Activated CD8-positive, alpha-beta memory T cell treated with anti-CD3 and anti-CD28 coated beads, Interleukin-2, amount 50 U/mL, for 1 hour (primary cell): ENCODE results near the gene PTPRD.

Source experiments
- DNase-seq: peaks from one replicate; pipeline ENCODE4 v3.0.0-alpha.2; 2020; ENCODE audit errors: extremely low read depth

PTPRD gene

DNA sequence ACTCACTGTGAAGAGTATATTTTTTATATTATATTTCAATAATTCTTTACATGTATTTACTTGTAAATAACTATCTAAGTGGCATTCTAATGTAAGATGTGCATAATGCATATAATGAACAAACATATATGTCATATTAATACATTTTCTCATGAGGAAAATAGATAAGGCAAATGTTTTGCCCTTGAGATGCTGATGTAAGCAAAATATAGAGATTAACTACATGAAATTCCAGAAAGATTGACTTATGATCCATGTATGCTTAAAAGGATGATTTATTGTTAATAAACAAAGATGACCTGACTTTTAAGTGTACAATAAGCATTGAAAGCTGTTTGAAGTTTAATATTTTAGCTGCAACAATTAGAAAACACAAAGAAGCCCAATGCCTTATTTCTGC lies 559.9 kb downstream of the PTPRD start:
- DNase-seq, result no peak

- DNase-seq, result no peak
Observed at GRCh38 chr9:10052181-10052580, 560.6 kb downstream of the PTPRD start.

- DNase-seq, result no peak
Observed at GRCh38 chr9:10050016-10050415, 562.8 kb downstream of the PTPRD start.

GRCh38 chr9:10048994-10049393 lies 563.8 kb downstream of the PTPRD start:
- DNase-seq, result no peak

- DNase-seq, result no peak
Observed at GRCh38 chr9:10045598-10045997, 567.2 kb downstream of the PTPRD start.

DNA sequence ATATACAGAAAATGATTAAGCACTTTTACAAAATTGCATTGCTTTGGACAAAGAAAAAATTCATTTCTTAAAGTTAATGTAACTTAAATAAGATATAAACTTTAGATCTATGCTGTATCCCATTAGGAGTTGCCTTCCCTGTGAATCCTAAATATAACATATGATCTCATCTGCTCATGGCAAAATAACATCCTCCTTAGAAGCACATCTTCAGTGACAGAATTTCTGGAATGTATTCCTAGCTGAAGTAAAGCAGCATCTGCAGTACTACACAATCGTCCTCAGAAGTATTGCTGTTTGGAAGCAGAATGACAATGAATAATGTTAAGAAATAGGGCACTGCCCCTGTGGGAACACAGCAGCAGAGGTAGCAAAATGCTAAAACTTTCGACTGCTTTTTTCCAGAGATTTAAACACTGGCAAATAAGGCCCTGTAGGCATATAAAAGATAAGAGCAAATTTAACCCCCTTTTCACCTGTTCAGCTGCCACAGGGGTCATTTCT lies 571.0 kb downstream of the PTPRD start:
- DNase-seq, result no peak

GRCh38 chr9:10036095-10036494 lies 576.7 kb downstream of the PTPRD start:
- DNase-seq, result no peak

- DNase-seq, result no peak
Observed at GRCh38 chr9:10032166-10032565, 580.6 kb downstream of the PTPRD start.

DNA sequence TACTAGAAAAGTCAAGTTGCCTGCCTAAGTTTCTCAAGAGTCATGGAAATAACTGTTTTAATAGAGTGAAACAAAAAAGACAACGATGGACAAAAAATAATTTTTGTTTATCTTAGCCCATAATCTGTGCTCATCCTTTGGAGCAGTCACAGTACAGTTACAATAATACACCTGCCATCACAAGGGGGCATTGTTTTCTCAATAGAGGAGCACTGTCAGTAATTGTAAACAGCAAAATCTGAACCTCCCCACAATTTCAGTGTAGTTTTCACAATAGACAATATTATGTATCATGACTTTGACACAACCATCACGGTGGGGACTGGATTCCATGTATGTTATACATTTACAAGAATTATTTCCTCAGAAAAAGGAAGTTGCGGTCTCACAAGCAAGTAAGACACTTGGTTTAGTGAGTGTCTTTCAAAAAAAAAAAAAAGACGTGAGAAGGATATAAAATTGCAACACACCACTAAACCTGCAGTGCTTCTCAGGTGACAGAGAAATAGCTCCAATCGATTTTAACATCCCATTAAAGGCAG lies 586.3 kb downstream of the PTPRD start:
- DNase-seq, result no peak

DNA sequence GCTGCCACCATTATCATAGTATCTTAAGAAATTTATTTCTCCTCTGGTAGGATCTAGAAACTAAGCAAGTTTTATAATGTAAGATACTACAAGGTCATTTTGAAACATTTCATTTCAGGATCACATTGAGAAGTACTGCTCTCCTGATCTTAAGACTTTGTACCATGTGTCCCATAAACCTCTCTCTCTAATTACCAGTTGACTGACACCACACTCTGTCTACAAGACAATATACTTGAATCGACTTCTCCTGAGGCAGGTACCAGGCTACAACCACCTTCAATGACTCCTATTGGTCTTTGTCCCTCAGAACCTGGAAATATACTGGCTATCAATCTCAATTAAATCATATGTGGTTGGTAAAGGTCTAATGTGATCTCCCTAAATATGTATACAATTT lies 597.0 kb downstream of the PTPRD start:
- DNase-seq, result no peak

DNA sequence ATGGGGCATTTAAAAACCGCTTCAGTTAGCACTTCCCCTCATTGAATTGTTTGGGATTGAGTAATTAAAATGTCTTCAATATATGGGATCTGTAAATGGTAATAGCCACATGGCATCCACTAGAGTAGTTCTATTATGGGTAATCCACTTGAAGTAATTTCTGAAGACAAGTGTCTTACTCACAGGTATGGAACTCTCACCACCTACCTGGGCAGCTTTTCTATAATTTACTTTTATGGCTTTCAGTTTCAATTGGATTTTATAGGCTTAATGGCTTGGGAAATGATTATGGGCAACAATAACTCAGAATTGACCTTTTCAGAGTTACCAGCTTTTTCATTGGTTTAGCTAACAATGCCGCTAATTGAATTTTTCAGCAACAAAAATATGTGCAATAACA lies 597.9 kb downstream of the PTPRD start:
- DNase-seq, result no peak

GRCh38 chr9:10009401-10009800 lies 603.4 kb downstream of the PTPRD start:
- DNase-seq, result no peak

- no peak for DNase-seq
Observed at GRCh38 chr9:10008101-10008799, 604.6 kb downstream of the PTPRD start.

DNA sequence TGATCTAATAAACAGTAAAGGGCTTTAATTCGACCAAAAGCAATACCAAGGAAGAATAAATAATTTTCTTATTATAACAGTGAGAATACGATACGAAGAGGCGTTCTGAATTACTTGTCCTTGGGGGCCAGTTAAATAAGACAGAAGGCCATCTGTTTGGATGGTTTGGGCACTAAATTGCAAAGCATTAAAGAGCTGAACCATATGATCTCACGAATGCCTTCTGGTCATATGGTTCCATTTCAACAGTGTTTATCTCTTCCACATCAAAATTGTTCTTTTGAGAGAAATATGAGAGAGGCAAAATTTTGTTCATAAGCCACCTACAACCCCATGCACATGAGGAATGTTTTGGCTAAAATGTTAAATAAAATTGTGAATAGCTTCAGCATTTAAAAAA lies 605.4 kb downstream of the PTPRD start:
- DNase-seq, result no peak

DNA sequence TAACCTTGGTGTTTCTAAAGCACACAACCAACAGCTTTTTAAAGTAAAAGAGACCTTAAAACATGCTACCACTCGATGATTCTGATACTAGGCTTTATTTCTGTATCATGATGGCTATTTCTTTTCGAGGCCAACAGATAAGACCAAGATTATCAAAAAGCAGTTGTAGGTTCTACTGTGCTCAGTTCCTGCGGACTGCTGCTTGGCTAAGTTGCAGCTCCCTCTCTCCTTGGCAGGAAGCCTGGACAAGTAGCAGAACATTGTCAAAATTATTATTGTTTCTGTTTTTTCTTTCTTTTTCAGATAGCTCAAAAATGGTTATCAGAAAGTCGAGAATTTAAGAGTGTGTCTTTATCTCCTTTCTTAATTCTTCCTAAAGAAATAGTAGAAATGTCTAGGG lies 607.6 kb downstream of the PTPRD start:
- DNase-seq, result no peak

- DNase-seq, result no peak
Observed at GRCh38 chr9:10003047-10003446, 609.8 kb downstream of the PTPRD start.

DNA sequence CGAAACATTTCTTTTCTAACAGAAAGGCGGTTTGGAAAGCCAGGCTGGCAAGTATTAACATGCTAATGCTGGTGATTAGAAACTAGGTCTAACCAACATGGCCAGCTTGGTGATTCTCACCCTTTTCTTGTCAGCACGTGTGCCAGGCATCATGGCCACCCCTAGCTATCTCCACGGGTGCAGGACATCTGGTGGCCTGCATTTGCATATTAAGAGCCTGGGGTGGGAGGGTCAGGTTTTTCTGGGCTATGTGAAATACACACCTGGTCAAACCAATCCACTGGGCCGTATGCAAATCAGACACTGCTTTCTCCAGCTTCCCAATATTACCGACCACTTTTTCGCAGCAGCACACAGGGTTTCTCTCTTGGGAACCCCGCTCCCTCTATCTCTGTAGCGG lies 612.1 kb downstream of the PTPRD start:
- no peak for DNase-seq

- DNase-seq, result no peak
Observed at GRCh38 chr9:9998491-9999287, 614.1 kb downstream of the PTPRD start.

DNA sequence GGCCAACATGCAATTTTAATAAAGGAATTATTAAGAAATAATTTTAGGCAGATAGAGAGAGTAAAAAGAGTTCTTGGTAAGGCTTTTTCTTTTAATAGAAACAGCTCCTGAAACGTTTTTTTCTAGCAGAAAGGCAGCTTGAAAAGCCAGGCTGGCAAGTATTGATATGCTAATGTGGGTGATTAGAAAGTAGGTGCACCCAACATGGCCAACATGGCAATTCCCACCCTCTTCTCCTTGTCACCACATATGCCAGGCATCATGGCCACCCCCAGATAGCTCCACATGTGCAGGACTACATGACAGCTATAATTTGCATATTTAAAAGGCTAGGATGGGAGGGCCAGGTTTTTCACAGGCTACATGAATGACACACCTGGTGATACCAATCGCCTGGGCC lies 615.2 kb downstream of the PTPRD start:
- no peak for DNase-seq

DNA sequence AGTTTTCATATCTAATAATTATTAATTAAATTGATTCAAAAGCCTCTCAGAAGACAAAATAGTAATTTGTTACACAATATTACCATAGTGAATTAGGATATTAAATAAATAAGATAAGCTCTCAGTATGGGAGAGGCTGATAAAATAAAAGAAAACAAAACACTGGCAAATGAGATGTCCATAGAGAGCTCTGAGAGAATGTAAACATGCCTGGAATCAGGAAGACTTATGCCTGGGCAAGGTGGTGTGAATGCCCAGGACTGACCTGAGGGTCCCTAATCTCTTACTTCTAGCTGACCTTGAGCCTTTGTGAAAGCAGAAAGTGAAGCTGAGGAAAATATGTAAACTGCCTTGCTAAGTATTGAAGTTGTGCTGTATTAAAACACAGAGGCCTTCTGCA lies 616.5 kb downstream of the PTPRD start:
- no peak for DNase-seq

DNA sequence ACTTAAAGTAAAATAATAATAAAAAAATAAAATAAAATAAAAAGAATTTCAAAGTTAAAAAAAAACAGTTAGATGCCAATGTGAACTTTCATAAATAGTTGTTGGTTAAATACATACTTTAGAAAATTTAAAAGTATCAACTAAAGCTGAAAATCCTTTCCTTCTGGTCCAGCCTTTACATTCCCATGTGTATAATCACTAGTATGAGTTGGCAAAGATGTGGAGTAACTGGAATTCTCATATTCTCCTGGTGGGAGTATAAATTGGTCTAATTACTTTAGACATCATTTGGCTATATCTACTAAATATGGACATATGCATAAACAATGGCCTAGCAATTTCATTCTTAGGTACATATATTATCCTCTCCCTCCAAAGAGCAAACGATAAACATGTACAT lies 619.9 kb downstream of the PTPRD start:
- no peak for DNase-seq

GRCh38 chr9:9973062-9973461 lies 639.7 kb downstream of the PTPRD start:
- no peak for DNase-seq

- no peak for DNase-seq
Observed at GRCh38 chr9:9970514-9970913, 642.3 kb downstream of the PTPRD start.
